DOHH2 (cell line): ENCODE data around the gene NAPB.

Experiments used
- EZH2phosphoT487 ChIP-seq: fragments of 200-600 bp; sonication (generic); IDR thresholded peaks from 2 replicates; pipeline ENCODE4 v1.6.1; 2017; ENCODE audit warnings: borderline replicate concordance, mild to moderate bottlenecking, antibody characterized with exemption, low read length, moderate library complexity, mixed read lengths
- TF ChIP-seq, protein P1 (sequence below): fragments of 200-600 bp; sonication (generic); IDR thresholded peaks from one replicate; pipeline ENCODE4 v1.5.1; 2014; ENCODE audit warnings: antibody characterized with exemption, mild to moderate bottlenecking, low read depth, low read length; ENCODE audit not compliant: poor library complexity, severe bottlenecking

DNA sequence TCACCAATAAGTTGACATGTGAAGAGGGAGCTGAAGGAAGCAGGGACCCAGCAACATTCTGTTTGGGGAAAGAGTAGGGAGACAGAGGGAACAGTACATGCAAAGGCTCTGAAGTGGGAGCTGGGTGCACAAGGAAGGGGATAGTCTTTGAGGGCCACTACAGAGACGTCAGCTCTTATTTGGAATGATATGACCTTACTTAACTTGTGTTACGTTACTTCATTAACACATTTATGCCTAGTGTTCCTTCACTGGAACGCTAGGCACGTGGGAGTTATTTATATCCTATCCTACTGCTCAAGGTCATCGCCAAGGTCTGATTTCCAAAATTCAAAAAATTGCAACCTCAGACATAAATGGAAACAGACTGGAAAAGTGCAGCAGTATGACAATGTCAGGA, 20.2 kb downstream of the NAPB start:
- TF ChIP-seq, protein P1, sequence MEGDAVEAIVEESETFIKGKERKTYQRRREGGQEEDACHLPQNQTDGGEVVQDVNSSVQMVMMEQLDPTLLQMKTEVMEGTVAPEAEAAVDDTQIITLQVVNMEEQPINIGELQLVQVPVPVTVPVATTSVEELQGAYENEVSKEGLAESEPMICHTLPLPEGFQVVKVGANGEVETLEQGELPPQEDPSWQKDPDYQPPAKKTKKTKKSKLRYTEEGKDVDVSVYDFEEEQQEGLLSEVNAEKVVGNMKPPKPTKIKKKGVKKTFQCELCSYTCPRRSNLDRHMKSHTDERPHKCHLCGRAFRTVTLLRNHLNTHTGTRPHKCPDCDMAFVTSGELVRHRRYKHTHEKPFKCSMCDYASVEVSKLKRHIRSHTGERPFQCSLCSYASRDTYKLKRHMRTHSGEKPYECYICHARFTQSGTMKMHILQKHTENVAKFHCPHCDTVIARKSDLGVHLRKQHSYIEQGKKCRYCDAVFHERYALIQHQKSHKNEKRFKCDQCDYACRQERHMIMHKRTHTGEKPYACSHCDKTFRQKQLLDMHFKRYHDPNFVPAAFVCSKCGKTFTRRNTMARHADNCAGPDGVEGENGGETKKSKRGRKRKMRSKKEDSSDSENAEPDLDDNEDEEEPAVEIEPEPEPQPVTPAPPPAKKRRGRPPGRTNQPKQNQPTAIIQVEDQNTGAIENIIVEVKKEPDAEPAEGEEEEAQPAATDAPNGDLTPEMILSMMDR = no peak
- TF ChIP-seq EZH2phosphoT487 = no peak
